GM12865 (cell line): ENCODE results near the gene MINDY1.

ENCODE experiments used
- DNase-seq: peaks from one replicate; pipeline ENCODE4 v3.0.0; 2010; ENCODE audit warnings: low read depth
- H3K4me3 ChIP-seq: 2 replicates; pipeline ENCODE4 v1.5.1; 2011; ENCODE audit warnings: mild to moderate bottlenecking, low read depth, low read length, control low read depth
- TF ChIP-seq, protein P1 (sequence below): IDR thresholded peaks from 2 replicates; pipeline ENCODE4 v1.5.1; 2011; ENCODE audit warnings: low read length, control low read depth, low read depth, inconsistent platforms; ENCODE audit not compliant: insufficient read depth; ENCODE audit errors: missing control alignments

The MINDY1 gene

DNA sequence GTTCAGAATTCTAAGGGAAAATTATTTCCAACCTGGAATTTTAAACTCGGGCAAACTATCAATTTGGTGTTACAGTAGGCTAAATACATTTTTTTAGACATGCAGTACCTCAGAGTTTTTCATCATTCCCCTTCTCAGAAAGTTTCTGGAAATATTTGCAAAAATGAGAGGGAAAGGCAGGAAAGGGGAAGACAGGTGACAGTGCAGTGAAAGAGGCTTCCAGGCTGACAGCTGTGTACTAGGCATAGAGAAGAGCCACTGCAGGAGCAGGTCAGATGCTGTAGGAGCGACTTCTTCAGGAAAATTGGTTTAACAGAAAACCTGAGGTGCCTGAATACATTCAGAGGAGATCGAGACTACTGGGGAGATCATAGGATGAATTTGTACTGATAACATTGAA lies 52.0 kb downstream of the MINDY1 start:
- no peak for DNase-seq
- no peak overlapping the region for H3K4me3 ChIP-seq
- TF ChIP-seq, protein P1, sequence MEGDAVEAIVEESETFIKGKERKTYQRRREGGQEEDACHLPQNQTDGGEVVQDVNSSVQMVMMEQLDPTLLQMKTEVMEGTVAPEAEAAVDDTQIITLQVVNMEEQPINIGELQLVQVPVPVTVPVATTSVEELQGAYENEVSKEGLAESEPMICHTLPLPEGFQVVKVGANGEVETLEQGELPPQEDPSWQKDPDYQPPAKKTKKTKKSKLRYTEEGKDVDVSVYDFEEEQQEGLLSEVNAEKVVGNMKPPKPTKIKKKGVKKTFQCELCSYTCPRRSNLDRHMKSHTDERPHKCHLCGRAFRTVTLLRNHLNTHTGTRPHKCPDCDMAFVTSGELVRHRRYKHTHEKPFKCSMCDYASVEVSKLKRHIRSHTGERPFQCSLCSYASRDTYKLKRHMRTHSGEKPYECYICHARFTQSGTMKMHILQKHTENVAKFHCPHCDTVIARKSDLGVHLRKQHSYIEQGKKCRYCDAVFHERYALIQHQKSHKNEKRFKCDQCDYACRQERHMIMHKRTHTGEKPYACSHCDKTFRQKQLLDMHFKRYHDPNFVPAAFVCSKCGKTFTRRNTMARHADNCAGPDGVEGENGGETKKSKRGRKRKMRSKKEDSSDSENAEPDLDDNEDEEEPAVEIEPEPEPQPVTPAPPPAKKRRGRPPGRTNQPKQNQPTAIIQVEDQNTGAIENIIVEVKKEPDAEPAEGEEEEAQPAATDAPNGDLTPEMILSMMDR, result no peak
